NCI-H1417 (cell line): ENCODE results near the gene TNNC2.

Experiments used
- DNase-seq, 3 experiments: peaks; one replicate each; lab custom pipeline; 2025; lab: John Stamatoyannopoulos, UW

Gene TNNC2

DNA sequence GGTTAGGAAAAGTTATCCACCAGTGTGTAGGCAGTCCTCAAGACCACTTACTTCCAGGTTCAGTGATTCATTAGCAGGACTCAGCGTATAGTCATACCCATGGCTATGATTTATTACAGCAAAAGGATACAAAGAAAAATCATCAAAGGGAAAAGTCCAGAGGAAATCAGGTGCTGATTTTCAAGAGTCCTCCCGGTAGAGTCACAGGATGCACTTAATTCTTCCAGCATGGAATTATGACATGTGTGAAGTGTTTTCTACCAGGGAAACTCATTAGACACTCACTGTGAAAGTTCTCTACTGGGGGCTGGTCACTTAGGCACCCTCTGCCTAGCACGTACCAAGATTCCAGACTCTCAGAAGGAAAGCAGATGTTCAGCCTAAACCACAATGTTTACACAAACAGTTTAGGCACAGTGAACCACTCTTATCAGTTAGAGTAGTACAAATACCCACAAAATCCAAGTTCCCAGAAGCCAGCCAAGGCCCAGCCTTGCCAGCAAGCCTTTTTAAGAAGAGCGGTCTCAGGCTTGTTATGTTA is 45.7 kb downstream of the TNNC2 start:
- DNase-seq = peak in 1 of 3 experiments; percentile 45

- DNase-seq = no peak
Observed at GRCh38 chr20:45780159-45780558, 47.0 kb downstream of the TNNC2 start.

DNA sequence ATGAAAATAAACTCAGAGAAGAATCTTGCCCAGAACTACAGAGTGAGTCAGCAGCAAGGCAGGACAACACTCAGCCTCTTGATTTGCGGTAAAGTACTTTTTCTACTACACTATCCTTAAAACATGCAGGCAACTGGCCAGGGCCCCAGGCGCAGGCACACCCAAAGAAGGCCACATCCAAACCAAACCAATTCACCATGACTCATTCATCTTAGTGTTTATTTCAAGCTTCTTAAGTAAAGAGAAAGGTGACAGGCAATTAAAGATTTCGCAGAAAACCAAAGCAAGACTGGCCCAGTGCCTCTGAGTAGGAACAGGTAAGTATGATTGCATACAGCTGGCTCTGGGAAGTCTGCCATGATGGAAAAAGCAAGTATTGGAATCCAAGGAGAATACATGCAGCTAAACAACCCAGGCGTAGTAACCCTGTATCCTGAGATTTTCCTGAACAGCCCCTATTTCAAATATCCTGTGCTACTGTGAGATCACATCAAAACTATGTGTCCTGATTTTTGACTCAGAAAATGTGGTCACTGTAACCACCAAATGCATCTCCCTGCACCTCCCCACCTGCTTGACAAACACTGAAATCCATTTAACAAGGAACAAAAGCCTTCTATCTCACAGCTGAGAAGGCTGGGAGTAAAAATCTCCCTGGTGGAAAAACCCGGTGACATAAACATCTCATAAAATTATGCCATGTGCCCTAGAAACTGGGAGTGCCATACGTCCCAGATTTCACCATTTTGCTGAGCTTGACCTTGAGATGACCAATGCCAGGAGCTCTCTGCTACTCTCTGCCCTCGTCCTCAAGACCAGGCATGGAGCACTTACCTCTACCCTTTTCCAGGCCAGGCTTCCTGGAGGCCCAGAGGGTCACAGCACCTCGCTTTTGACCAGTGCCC is 47.8 kb downstream of the TNNC2 start:
- no peak for DNase-seq

- DNase-seq = no peak
Observed at GRCh38 chr20:45776931-45777330, 50.2 kb downstream of the TNNC2 start.

DNA sequence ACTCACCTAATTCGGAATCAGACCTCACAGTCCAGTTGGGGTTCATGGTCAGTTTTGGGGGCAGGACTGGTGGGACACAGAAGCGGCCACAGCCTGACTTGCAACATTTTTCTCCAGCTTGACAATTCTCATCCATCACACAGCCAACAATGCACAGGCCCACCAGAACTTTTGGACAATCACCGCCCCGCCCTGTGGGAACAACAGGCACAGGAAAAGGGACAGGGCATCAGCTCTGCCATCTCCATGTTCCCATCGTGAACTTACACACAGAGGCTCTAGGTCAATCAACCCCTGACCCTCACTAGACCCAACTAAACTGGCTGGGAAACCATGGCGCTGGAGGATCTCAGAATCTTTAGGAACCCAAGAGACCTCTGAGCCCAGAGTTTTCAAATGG is 51.7 kb downstream of the TNNC2 start:
- DNase-seq = no peak

DNA sequence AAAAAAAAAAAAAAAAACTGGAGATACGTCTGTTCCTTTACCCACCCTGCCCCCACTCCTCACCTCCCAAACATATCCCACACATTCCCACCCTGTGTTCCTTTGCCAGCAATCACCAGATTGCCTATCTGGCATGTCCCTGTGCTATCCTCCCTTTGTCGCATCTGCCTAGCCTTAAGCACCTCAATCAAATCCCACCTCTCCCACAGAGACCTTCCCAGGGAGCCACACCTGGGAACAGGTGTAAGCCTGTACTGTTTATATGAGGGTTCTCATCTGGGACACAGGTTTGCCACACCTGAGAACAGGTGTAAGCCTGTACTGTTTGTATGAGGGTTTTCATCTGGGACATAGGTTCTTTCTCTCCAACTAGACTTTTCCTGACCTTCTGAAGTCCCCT is 52.2 kb downstream of the TNNC2 start:
- no peak for DNase-seq
